Measurements from ENCODE around the gene FAM20A.

FAM20A gene

DNA sequence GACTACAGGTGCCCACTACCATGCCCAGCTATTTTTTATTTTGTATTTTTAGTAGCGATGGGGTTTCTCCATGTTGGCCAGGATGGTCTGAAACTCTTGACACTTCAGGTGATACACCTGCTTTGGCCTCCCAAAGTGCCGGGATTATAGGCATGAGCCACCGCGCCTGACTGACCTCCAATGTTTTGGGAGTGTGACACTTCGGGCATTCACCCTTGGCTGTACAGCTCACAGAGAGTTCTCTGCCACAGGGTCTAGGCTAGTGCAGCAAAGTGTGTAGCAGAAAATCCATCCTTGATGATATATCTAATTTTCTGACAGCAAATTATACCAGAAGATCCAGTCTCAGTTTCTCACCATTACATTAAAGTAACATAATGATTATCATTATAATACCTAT is 14.1 kb downstream of the FAM20A start:
- TF ChIP-seq, protein P1, sequence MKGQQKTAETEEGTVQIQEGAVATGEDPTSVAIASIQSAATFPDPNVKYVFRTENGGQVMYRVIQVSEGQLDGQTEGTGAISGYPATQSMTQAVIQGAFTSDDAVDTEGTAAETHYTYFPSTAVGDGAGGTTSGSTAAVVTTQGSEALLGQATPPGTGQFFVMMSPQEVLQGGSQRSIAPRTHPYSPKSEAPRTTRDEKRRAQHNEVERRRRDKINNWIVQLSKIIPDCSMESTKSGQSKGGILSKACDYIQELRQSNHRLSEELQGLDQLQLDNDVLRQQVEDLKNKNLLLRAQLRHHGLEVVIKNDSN (IDR thresholded peaks at IDR 0.05) = no peak

DNA sequence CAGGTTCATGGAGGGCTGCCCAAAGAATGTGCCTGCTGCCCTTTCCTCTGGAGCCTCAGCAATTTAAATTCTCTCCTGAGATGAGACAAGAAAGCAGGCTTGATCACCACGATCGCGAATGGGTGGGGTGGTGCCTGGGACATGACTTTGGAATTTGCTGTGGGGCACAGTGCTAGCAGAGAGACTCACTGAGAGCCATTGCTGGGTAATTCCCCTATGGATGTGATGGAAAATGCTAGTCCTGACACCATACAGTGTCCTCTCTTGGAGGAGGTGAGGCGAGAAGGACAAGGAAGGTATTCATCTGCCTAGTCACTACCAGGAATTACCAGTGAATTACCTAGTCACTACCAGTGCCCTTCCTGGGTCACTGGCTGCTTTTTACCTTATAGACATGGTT is 15.5 kb downstream of the FAM20A start:
- no peak for TF ChIP-seq TAF1 (IDR thresholded peaks at IDR 0.05; ENCODE audit: low read depth)
- TF ChIP-seq NFIC (IDR thresholded peaks at IDR 0.05) = no peak
- TF ChIP-seq RAD21 (IDR thresholded peaks at IDR 0.05; ENCODE audit: low read depth) = no peak

DNA sequence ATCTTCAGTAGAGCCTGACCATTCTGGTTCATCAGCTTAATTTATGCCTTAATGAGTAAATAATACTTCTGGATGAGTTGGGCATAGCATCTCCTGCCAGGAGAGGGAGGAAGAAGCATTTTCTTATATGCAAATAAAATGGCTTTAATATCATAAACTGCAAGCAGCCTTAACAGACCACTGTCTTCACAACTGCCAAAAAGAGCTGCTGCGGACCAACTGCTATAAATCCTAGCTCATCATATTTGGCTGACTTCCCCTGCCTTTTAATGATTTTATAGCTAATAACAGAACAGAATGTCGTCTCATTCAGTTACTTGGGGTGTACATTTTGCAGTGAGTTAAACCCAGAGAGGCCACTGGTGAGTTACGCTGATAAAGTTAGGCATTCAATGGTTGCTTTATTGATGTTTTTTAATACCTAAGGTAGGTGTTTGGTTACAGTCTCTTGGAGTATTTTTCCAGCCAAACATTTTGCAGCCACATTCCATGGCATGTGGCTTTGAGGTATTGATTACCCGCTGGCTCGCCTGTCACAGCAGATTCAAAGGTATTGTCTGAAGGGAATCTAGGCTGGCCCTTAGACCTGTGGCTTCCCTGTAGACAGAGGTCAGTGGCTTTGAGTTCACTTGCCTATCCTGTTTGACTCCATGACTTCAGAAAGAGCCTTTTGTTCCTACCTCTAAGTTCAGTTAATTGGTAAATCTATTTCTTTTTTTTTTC is 16.4 kb downstream of the FAM20A start:
- TF ChIP-seq, protein P2, sequence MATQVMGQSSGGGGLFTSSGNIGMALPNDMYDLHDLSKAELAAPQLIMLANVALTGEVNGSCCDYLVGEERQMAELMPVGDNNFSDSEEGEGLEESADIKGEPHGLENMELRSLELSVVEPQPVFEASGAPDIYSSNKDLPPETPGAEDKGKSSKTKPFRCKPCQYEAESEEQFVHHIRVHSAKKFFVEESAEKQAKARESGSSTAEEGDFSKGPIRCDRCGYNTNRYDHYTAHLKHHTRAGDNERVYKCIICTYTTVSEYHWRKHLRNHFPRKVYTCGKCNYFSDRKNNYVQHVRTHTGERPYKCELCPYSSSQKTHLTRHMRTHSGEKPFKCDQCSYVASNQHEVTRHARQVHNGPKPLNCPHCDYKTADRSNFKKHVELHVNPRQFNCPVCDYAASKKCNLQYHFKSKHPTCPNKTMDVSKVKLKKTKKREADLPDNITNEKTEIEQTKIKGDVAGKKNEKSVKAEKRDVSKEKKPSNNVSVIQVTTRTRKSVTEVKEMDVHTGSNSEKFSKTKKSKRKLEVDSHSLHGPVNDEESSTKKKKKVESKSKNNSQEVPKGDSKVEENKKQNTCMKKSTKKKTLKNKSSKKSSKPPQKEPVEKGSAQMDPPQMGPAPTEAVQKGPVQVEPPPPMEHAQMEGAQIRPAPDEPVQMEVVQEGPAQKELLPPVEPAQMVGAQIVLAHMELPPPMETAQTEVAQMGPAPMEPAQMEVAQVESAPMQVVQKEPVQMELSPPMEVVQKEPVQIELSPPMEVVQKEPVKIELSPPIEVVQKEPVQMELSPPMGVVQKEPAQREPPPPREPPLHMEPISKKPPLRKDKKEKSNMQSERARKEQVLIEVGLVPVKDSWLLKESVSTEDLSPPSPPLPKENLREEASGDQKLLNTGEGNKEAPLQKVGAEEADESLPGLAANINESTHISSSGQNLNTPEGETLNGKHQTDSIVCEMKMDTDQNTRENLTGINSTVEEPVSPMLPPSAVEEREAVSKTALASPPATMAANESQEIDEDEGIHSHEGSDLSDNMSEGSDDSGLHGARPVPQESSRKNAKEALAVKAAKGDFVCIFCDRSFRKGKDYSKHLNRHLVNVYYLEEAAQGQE (IDR thresholded peaks at IDR 0.05; ENCODE audit: low read depth) = no peak
- TF ChIP-seq TEAD4 (IDR thresholded peaks at IDR 0.05) (no peak), CEBPB (IDR thresholded peaks at IDR 0.05) (no peak)

DNA sequence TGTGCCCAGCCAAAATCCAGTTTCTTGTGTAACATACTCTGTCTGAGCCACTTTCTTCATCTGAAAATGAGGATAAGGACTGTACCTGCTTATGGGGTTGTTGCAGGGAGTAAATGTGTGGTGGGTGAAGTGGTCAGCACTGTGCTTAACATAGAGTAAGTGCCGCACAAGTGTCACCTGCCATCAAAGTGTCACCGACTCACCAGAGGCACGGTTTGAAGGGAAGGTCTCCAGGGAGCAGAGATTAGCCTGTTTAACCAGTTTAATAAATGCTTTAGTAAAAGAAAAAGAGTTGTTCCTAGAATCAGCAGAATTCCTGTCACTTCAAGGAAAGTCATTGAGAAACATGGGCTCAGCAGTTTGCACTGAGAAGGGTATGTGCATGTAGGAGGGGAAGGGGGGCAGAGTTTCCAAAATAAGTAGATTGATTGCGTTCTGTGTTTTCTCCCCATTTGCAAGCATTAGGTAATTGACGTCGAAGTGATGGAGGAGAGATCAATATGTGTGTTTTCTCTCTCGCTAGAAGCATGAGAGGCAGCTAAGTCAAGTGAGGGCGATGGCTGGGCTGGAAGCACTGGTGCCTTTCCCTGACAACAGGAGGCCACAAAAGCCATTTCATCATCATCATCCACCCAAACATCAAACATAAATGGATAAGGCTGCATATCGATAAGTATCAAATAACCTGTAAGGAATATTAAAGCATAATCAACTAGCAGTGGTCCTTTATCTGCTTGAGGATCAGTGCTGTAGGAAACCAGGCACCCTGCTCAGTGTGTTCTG is 19.1 kb downstream of the FAM20A start:
- no peak for TF ChIP-seq YY1 (IDR thresholded peaks at IDR 0.05; ENCODE audit: low read depth)
- TF ChIP-seq FOXM1 (IDR thresholded peaks at IDR 0.05; ENCODE audit: borderline replicate concordance, low read depth) = no peak
- TF ChIP-seq CREB1 (IDR thresholded peaks at IDR 0.05; ENCODE audit: low read depth) = no peak
- no peak for TF ChIP-seq TAF1 (IDR thresholded peaks at IDR 0.05; ENCODE audit: low read depth)
- no peak for TF ChIP-seq EGR1 (IDR thresholded peaks at IDR 0.05)
- TF ChIP-seq, protein P3, sequence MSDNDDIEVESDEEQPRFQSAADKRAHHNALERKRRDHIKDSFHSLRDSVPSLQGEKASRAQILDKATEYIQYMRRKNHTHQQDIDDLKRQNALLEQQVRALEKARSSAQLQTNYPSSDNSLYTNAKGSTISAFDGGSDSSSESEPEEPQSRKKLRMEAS (IDR thresholded peaks at IDR 0.05) = no peak
- TF ChIP-seq TCF12 (IDR thresholded peaks at IDR 0.05; ENCODE audit: low read depth) = no peak
- TF ChIP-seq TEAD4 (IDR thresholded peaks at IDR 0.05) = no peak
- TF ChIP-seq RAD21 (IDR thresholded peaks at IDR 0.05; ENCODE audit: low read depth) = no peak
- TF ChIP-seq EP300 (IDR thresholded peaks at IDR 0.05; ENCODE audit: borderline replicate concordance) = no peak

DNA sequence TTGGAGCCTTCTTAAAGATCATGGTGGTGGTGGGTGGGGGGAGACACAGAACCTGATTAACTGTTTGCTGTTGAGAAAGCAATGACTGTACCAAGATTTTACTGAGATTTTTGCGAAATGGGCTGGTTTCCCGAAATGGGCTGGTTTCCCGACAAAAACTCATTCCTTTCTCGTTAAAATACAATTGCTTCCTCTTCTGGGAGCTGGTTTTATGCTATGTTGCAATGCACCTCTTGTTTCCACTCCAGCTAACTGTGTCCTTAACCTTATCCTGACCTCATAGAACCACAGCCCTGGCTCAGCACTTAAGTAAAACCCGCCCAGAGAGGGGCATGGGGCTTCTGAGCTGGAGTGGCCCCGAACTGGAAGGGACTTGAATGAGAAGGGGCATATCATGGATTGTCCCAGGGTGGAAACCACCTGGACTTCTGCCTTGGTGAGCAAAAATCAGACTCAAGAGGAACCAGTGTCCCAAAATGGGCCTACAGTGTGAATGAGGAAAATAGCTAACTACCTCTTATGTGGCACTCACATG is 20.9 kb downstream of the FAM20A start:
- TF ChIP-seq, protein P2 (IDR thresholded peaks at IDR 0.05; ENCODE audit: low read depth) = no peak
- no peak for TF ChIP-seq CREB1 (IDR thresholded peaks at IDR 0.05; ENCODE audit: low read depth)

DNA sequence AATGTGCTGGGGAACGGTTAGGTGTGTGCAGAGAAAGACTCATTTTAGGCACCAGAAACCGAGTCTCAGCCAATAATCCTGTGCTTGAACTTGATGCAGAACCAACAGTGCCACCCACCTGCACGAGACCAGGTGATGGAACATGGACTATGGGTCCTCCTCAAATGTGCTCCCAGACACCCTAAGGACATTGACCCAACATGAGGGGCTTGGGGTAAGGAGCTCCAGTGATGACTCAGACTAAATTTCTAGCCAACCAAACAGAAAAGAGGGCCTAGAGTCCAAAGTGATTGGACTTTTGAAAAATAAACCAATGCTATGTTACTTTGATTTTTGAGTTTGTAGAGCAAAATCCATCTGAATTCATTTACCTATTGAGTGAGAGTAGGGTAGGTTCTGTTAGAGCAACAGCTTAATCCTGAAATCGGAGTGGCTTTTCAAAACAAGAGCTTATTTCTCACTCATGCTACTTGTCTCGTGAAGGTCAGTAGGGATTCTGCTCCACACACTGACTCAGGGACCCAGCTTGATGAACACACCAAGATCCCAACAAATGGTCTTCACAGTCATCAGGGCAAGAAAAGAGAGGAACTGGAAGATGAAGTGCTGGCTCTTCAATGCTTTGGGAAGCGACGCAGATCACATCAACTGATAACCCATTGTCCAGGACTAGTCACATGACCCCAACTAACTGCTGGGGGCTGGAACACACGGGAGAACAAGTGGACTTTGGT is 21.8 kb downstream of the FAM20A start:
- no peak for TF ChIP-seq RAD21 (IDR thresholded peaks at IDR 0.05; ENCODE audit: low read depth)
- TF ChIP-seq TEAD4 (IDR thresholded peaks at IDR 0.05) = no peak
- no peak for TF ChIP-seq EP300 (IDR thresholded peaks at IDR 0.05; ENCODE audit: borderline replicate concordance)
- TF ChIP-seq TAF1 (IDR thresholded peaks at IDR 0.05; ENCODE audit: low read depth) = no peak
- TF ChIP-seq, protein P1 (IDR thresholded peaks at IDR 0.05) = no peak
- no peak for TF ChIP-seq NFIC (IDR thresholded peaks at IDR 0.05)
- no peak for TF ChIP-seq CEBPB (IDR thresholded peaks at IDR 0.05)
- TF ChIP-seq FOXM1 (IDR thresholded peaks at IDR 0.05; ENCODE audit: borderline replicate concordance, low read depth) = no peak
- TF ChIP-seq CREB1 (IDR thresholded peaks at IDR 0.05; ENCODE audit: low read depth) = no peak
- TF ChIP-seq ZBTB7A (IDR thresholded peaks at IDR 0.05; ENCODE audit: low read depth) = no peak
- TF ChIP-seq, protein P3 (IDR thresholded peaks at IDR 0.05) = no peak
- TF ChIP-seq, protein P2 (IDR thresholded peaks at IDR 0.05; ENCODE audit: low read depth) = no peak
